Heart left ventricle (tissue), 13 donors: ENCODE measurements around the gene XAB2.

ENCODE experiments used
- POLR2A ChIP-seq, 2 donors: fragments of 450-650 bp; IDR thresholded peaks; one replicate each; pipeline ENCODE4 v1.6.1; 2017; ENCODE audit warnings: antibody characterized with exemption in 2 of 2, mild to moderate bottlenecking in 2 of 2, moderate library complexity in 2 of 2
- TF ChIP-seq, protein P1 (sequence below), 12 donors: fragments of 200-600 bp; sonication (generic) in 4 of 12; IDR thresholded peaks; one replicate each; pipeline versions ENCODE4 v1.5.0 to v1.8.0; 2018 to 2022; ENCODE audit warnings: antibody characterized with exemption in 12 of 12, mild to moderate bottlenecking in 5 of 12
- donor health status: ischemic (EF 13 %, LVEDD 7.1; RV severe dilation, severe dysfunction).
- donor health status: DM: no; HTN: yes; CAD: no.
- donor health status: DM: no; HTN: no; CAD: no.
- donor health status: ischemic (EF 25% LVEDD 6.9; RV normal size, moderate dysfunction).
- donor health status: ischemic (EF 25% LVEDD 5.7; RV mildly dilated, moderate dysfunction).
- donor health status: ischemic (EF 35%, LVEDD 5.7; RV mildly dilated, moderate dysfunction).
- donor health status: nonischemic (EF 11% LVEDD 7.7; RV severe dilation, severe dysfunction).
- donor health status: DM: yes; HTN: yes; CAD: no.
- donor health status: PGD.
- donor health status: ischemic (EF 29% LVEDD 5.4; RV normal size, mild dysfunction).
- donor health status: nonischemic (EF 23%, LVEDD 6.1; RV moderate dilation, normal function).

DNA sequence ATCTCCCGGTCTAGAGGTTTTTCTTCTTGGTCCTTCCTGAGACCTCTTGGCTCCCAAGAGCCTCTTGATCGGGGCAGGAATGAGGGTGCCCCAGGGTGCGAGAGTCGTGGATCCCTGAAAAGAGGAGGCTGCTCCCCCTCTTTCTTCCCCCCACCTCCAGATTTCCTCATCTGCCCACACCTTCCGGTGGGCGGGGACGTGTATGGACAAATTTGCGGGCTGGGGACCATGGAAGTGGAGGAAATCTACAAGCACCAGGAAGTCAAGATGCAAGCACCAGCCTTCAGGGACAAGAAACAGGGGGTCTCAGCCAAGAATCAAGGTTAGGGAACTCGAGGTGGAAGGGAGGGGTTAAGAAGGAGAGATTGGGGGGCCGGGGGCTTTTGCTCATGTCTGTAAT, 47.5 kb upstream of the XAB2 start, which contains the start of gene MCEMP1:
- TF ChIP-seq, protein P1, sequence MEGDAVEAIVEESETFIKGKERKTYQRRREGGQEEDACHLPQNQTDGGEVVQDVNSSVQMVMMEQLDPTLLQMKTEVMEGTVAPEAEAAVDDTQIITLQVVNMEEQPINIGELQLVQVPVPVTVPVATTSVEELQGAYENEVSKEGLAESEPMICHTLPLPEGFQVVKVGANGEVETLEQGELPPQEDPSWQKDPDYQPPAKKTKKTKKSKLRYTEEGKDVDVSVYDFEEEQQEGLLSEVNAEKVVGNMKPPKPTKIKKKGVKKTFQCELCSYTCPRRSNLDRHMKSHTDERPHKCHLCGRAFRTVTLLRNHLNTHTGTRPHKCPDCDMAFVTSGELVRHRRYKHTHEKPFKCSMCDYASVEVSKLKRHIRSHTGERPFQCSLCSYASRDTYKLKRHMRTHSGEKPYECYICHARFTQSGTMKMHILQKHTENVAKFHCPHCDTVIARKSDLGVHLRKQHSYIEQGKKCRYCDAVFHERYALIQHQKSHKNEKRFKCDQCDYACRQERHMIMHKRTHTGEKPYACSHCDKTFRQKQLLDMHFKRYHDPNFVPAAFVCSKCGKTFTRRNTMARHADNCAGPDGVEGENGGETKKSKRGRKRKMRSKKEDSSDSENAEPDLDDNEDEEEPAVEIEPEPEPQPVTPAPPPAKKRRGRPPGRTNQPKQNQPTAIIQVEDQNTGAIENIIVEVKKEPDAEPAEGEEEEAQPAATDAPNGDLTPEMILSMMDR (IDR thresholded peaks at IDR 0.05) = no peak
- no peak for TF ChIP-seq POLR2A (IDR thresholded peaks at IDR 0.05)
